MM.1S (cell line): ENCODE data around the gene IGF1R.

ENCODE experiments used
- CTCF ChIP-seq: fragments of 300-600 bp; sonication (generic); IDR thresholded peaks from 2 replicates; pipeline ENCODE4 v1.5.1; 2016; ENCODE audit warnings: antibody characterized with exemption, low read length, mixed read lengths
- EZH2 ChIP-seq: fragments of 300-600 bp; sonication (generic); optimal IDR thresholded peaks from 2 replicates; pipeline ENCODE3; 2017; ENCODE audit warnings: low read depth, mild to moderate bottlenecking, antibody characterized with exemption, low read length, mixed read lengths

GRCh38 chr15:98755138-98755537 lies 106.8 kb downstream of the IGF1R start:
- TF ChIP-seq CTCF, result no peak
- TF ChIP-seq EZH2, result no peak
